IMR-90 (cell line): ENCODE measurements around the gene RB1. TPM values are rescaled to one million over a fixed set of nuclear protein-coding genes. Genes with fewer than 3 reads are reported as not detected.

Source experiments
- ATAC-seq: fragments of 200-7000 bp; cut with Tn5 transposase; 2 replicates; pipeline ENCODE4 v1.9.1; 2020; ENCODE audit warnings: low read depth, mild to moderate bottlenecking, moderate library complexity
- BruUV-seq: library from RNA; stranded (reverse); fragments of 400-500 nt; replicated peaks from 2 replicates; lab custom pipeline; 2021; lab: Mats Ljungman, UMichigan
- CTCF ChIA-PET: fragments of 300-600 bp; formaldehyde crosslinking; extraction: SDS; loops from one replicate; lab custom pipeline; 2021; ENCODE audit warnings: antibody characterized with exemption; lab: Yijun Ruan, JAX
- POLR2A ChIA-PET: fragments of 300-600 bp; sonication (Branson Sonifier 250); formaldehyde crosslinking; loops from one replicate; lab custom pipeline; 2022; ENCODE audit warnings: antibody characterized with exemption; ENCODE audit not compliant: unreplicated experiment; lab: Charles Lee
- DNase-seq: peaks from one replicate; pipeline ENCODE4 v3.0.0; 2013
- H2AFZ ChIP-seq: replicated peaks from 2 replicates; pipeline ENCODE3; 2013; ENCODE audit warnings: low read length, mild to moderate bottlenecking; ENCODE audit not compliant: poor library complexity
- H2AK5ac ChIP-seq: 2 replicates; pipeline ENCODE4 v1.6.1; 2013; ENCODE audit warnings: low read depth, low read length, inconsistent platforms
- H2AK9ac ChIP-seq: replicated peaks from 2 replicates; pipeline ENCODE3; 2013; ENCODE audit warnings: mild to moderate bottlenecking, low read depth, low read length, moderate library complexity; ENCODE audit not compliant: poor library complexity
- H2BK120ac ChIP-seq: 2 replicates; pipeline ENCODE4 v1.6.1; 2013; ENCODE audit warnings: low read depth, low read length, inconsistent platforms
- H2BK15ac ChIP-seq: 3 replicates; pipeline ENCODE4 v1.6.1; 2013; ENCODE audit warnings: low read depth, low read length, inconsistent platforms
- H2BK20ac ChIP-seq: 2 replicates; pipeline ENCODE4 v1.6.1; 2013; ENCODE audit warnings: low read depth, mild to moderate bottlenecking, inconsistent platforms, low read length, moderate library complexity
- H2BK5ac ChIP-seq: 2 replicates; pipeline ENCODE4 v1.6.1; 2013; ENCODE audit warnings: mild to moderate bottlenecking, low read depth, low read length, inconsistent platforms; ENCODE audit not compliant: poor library complexity, severe bottlenecking
- H3K14ac ChIP-seq: replicated peaks from 2 replicates; pipeline ENCODE4 v1.6.1; 2013; ENCODE audit warnings: low read depth, low read length, inconsistent platforms
- H3K18ac ChIP-seq: 2 replicates; pipeline ENCODE4 v1.6.1; 2013; ENCODE audit warnings: low read depth, low read length, control low read depth
- H3K23ac ChIP-seq: 2 replicates; pipeline ENCODE4 v1.6.1; 2013; ENCODE audit warnings: low read depth, low read length, inconsistent platforms
- H3K27ac ChIP-seq: 2 replicates; pipeline ENCODE4 v1.5.1; 2013; ENCODE audit warnings: mild to moderate bottlenecking, control low read depth, low read length; ENCODE audit not compliant: insufficient read depth
- H3K27me3 ChIP-seq: 2 replicates; pipeline ENCODE4 v1.6.1; 2013; ENCODE audit warnings: low read length; ENCODE audit not compliant: control insufficient read depth, insufficient read depth
- H3K36me3 ChIP-seq: 2 replicates; pipeline ENCODE4 v1.6.1; 2013; ENCODE audit warnings: low read length, mixed read lengths; ENCODE audit not compliant: control insufficient read depth, insufficient read depth
- H3K4ac ChIP-seq: 2 replicates; pipeline ENCODE4 v1.6.1; 2013; ENCODE audit warnings: low read depth, low read length, inconsistent platforms
- H3K4me1 ChIP-seq: 2 replicates; pipeline ENCODE4 v1.6.1; 2013; ENCODE audit warnings: low read length, mixed read lengths; ENCODE audit not compliant: control insufficient read depth, insufficient read depth
- H3K4me2 ChIP-seq: 2 replicates; pipeline ENCODE4 v1.6.1; 2013; ENCODE audit warnings: low read depth, mild to moderate bottlenecking, control low read depth, low read length, moderate library complexity
- H3K4me3 ChIP-seq: 2 replicates; pipeline ENCODE4 v1.5.1; 2013; ENCODE audit warnings: low read depth, mild to moderate bottlenecking, control low read depth, low read length, moderate library complexity; ENCODE audit not compliant: insufficient read depth
- H3K56ac ChIP-seq: 2 replicates; pipeline ENCODE4 v1.6.1; 2013; ENCODE audit warnings: low read length, inconsistent platforms; ENCODE audit not compliant: insufficient read depth; ENCODE audit errors: extremely low read depth
- H3K79me1 ChIP-seq, 2 experiments: 2 replicates each; pipeline ENCODE4 v1.6.1; 2013; ENCODE audit warnings: low read length in 2 of 2, inconsistent platforms in 1 of 2, low read depth in 1 of 2
- H3K9ac ChIP-seq: 2 replicates; pipeline ENCODE4 v1.6.1; 2013; ENCODE audit warnings: low read depth, low read length, control low read depth
- H3K9me1 ChIP-seq: 2 replicates; pipeline ENCODE4 v1.6.1; 2013; ENCODE audit warnings: low read length, inconsistent platforms; ENCODE audit not compliant: insufficient read depth
- H3K9me3 ChIP-seq: 2 replicates; pipeline ENCODE4 v1.6.1; 2013; ENCODE audit warnings: low read length; ENCODE audit not compliant: control insufficient read depth, insufficient read depth
- H4K20me1 ChIP-seq: 2 replicates; pipeline ENCODE4 v1.6.1; 2013; ENCODE audit warnings: low read length, inconsistent platforms; ENCODE audit not compliant: insufficient read depth
- H4K5ac ChIP-seq: 2 replicates; pipeline ENCODE4 v1.6.1; 2013; ENCODE audit warnings: mild to moderate bottlenecking, low read depth, low read length, control low read depth
- H4K8ac ChIP-seq, 2 experiments: 2 replicates each; pipeline ENCODE4 v1.6.1; 2013; ENCODE audit warnings: low read depth in 2 of 2, low read length in 2 of 2, control low read depth in 1 of 2, inconsistent platforms in 1 of 2
- H4K91ac ChIP-seq: 2 replicates; pipeline ENCODE4 v1.6.1; 2013; ENCODE audit warnings: low read depth, low read length, inconsistent platforms; ENCODE audit not compliant: insufficient read depth
- CEBPB ChIP-seq: IDR thresholded peaks from 2 replicates; pipeline ENCODE4 v1.6.1; 2012; ENCODE audit warnings: low read depth, low read length, improper control_type of control experiment
- CHD1 ChIP-seq: IDR thresholded peaks from 2 replicates; pipeline ENCODE4 v1.6.1; 2012; ENCODE audit warnings: low read depth, low read length, improper control_type of control experiment
- FOS ChIP-seq: fragments of 150-350 bp; IDR thresholded peaks from 2 replicates; pipeline ENCODE4 v1.6.1; 2016; ENCODE audit warnings: low read depth, low read length
- MAFK ChIP-seq: IDR thresholded peaks from 2 replicates; pipeline ENCODE4 v1.6.1; 2012; ENCODE audit warnings: low read depth, low read length, improper control_type of control experiment
- MAZ ChIP-seq: IDR thresholded peaks from 2 replicates; pipeline ENCODE4 v1.6.1; 2012; ENCODE audit warnings: low read depth, mild to moderate bottlenecking, low read length, improper control_type of control experiment, moderate library complexity, borderline replicate concordance
- MXI1 ChIP-seq: IDR thresholded peaks from 2 replicates; pipeline ENCODE4 v1.6.1; 2012; ENCODE audit warnings: low read depth, mild to moderate bottlenecking, low read length, moderate library complexity, borderline replicate concordance
- NFE2L2 ChIP-seq: fragments of 150-350 bp; IDR thresholded peaks from 2 replicates; pipeline ENCODE4 v1.6.1; 2016; ENCODE audit warnings: low read depth, mild to moderate bottlenecking, low read length
- POLR2A ChIP-seq: IDR thresholded peaks from 2 replicates; pipeline ENCODE4 v1.6.1; 2012; ENCODE audit warnings: mild to moderate bottlenecking, low read depth, low read length
- RAD21 ChIP-seq: IDR thresholded peaks from 2 replicates; pipeline ENCODE4 v1.6.1; 2012; ENCODE audit warnings: low read length, improper control_type of control experiment
- RFX5 ChIP-seq: IDR thresholded peaks from 2 replicates; pipeline ENCODE4 v1.8.0; 2012; ENCODE audit warnings: low read depth, mild to moderate bottlenecking, low read length, moderate library complexity
- SMC3 ChIP-seq: fragments of 150-350 bp; IDR thresholded peaks from 2 replicates; pipeline ENCODE4 v1.6.1; 2016; ENCODE audit warnings: low read depth, mild to moderate bottlenecking, antibody characterized with exemption, low read length, moderate library complexity
- WGBS, 2 experiments: methylation state at CpG; one replicate each; pipeline versions ENCODE4 v1.1.5 to v1.1.7; 2013; ENCODE audit warnings: missing lambda C conversion rate in 2 of 2; ENCODE audit not compliant: insufficient read length in 1 of 2; ENCODE audit errors: extremely low coverage in 2 of 2; 5-methylcytosine and 5-hydroxymethylcytosine counted together
- dilution Hi-C: fragments of 300-500 bp; cut with HindIII; formaldehyde crosslinking; loops from one replicate; pipeline ENCODE4 v1.14.3; 2018; ENCODE audit warnings: low sequenced_read_pairs; ENCODE audit not compliant: unreplicated experiment
- in situ Hi-C: fragments of 300-500 bp; cut with MboI; formaldehyde crosslinking; loops from 3 replicates; pipeline ENCODE4 v1.14.3; 2019; ENCODE audit warnings: low sequenced_read_pairs, inconsistent platforms, mixed read lengths
- intact Hi-C: fragments of 100-400 bp; cut with micrococcal nuclease; formaldehyde crosslinking; loops from 2 replicates; pipeline ENCODE4 v1.10.0; 2022
- polyA plus RNA-seq, 3 experiments: library from polyadenylated mRNA; depleted of rRNA; stranded (reverse); fragments of >200 nt; gene quantifications; 2 replicates each; pipeline ENCODE4 v1.2.3, GENCODE V29; 2012; ENCODE audit warnings: low replicate concordance in 1 of 3
- total RNA-seq: library from RNA; depleted of rRNA; stranded (reverse); fragments of >200 nt; gene quantifications from 2 replicates; pipeline ENCODE4 v1.2.3, GENCODE V29; 2012
- TF ChIP-seq, protein P1 (sequence below): fragments of 150-350 bp; IDR thresholded peaks from 2 replicates; pipeline ENCODE4 v1.6.1; 2017; ENCODE audit warnings: mild to moderate bottlenecking, antibody characterized with exemption, low read length, low read depth

RB1 gene
- total and polyA plus RNA-seq, 2 of the 4 experiments (the other 2 are of a cell fraction), result 11.4 to 15.4 TPM

DNA sequence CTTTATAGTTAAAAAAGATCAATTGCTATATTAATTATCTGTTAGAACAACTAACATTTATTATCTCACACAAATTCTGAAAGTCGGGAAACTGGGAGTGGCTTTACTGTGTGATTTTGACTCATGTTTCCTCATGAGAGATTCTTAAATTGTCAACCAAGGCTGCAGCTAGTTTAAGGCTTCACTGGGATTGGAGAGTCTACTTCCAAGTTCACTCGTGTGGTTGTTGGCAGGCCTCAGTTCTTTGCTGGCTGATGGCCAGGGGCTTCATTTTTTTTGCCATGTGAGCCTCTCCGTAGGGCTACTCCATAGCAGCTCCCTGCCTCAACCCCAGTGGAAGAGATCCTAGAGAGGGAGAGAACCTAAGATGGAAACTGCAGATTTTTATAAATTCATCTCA lies 133.8 kb downstream of the RB1 start:
- H3K27ac ChIP-seq, result no peak overlapping the region

More for the DNA sequence above, 133.8 kb downstream of the RB1 start:
- Histone ChIP-seq H4K20me1 (no peaks in the 10 kb centered on the region; the same call in 1 of the 2 replicates), H3K23ac (no peak overlapping the region), H3K9me1 (no peaks in the 10 kb centered on the region), H3K18ac (no peak overlapping the region), H3K14ac (0 out of 2 replicates have a peak overlapping the region, but pooled peaks have one; percentile 37), H3K79me1 (peaks cover 10 to 16% of the 10 kb centered on the region in 2 experiments), H3K27me3 (no peaks in the 10 kb centered on the region), H3K4me2 (no peak overlapping the region), H3K36me3 (0 out of 2 replicates have a peak, but pooled peaks cover 2% of the 10 kb centered on the region), H2AFZ (no peak overlapping the region), H2AK5ac (no peak overlapping the region), H3K4ac (no peak overlapping the region), H3K9ac (no peak overlapping the region), H2AK9ac (no peak overlapping the region), H3K9me3 (no peaks in the 10 kb centered on the region), H4K91ac (no peak overlapping the region), H2BK15ac (no peak overlapping the region), H2BK120ac (no peak overlapping the region), H4K8ac (no peak overlapping the region), H3K4me1 (peaks cover 1% of the 10 kb centered on the region; the same call in 1 of the 2 replicates), H2BK5ac (no peak overlapping the region), H3K56ac (no peak overlapping the region), H3K4me3 (no peak overlapping the region), H4K5ac (no peak overlapping the region), H2BK20ac (no peak overlapping the region)
- POLR2A ChIA-PET, result interaction anchor here (0.6 kb wide), 1 partner anchor 95 kb away, joined by 3 read pairs; no protein-coding TSS in a partner anchor
- intact Hi-C loops (no loop called here), in situ Hi-C loops (no loop called here), dilution Hi-C loops (no loop called here)
- ATAC-seq (peak; percentile 64), DNase-seq (peak; percentile 45)
- BruUV-seq, result no TSS peak
- WGBS, 2 experiments, result no CpG with 5 or more reads among the region's 3 CpGs
- CTCF ChIA-PET, result interaction anchor here (0.6 kb wide), 1 partner anchor 105 kb away, joined by 3 read pairs; no protein-coding TSS in a partner anchor
- TF ChIP-seq, protein P1, sequence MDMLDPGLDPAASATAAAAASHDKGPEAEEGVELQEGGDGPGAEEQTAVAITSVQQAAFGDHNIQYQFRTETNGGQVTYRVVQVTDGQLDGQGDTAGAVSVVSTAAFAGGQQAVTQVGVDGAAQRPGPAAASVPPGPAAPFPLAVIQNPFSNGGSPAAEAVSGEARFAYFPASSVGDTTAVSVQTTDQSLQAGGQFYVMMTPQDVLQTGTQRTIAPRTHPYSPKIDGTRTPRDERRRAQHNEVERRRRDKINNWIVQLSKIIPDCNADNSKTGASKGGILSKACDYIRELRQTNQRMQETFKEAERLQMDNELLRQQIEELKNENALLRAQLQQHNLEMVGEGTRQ, result no peak
- TF ChIP-seq MXI1, result no peak
- no peak for TF ChIP-seq POLR2A
- TF ChIP-seq NFE2L2, result no peak
- TF ChIP-seq RFX5, result no peak
- no peak for TF ChIP-seq CEBPB
- TF ChIP-seq MAZ, result no peak
- no peak for TF ChIP-seq CHD1
- no peak for TF ChIP-seq RAD21
- TF ChIP-seq SMC3, result no peak
- no peak for TF ChIP-seq FOS
- no peak for TF ChIP-seq MAFK
